Tibial nerve (tissue), 4 donors: ENCODE results near the gene SGO2.

ENCODE experiments used
- CTCF ChIP-seq, 5 experiments: fragments of 200-600 bp in 3 of 5; fragments of 450-650 bp in 2 of 5; sonication (generic) in 3 of 5; IDR thresholded peaks; one replicate each; pipeline ENCODE4 v1.5.1; 2016 to 2019; ENCODE audit warnings: antibody characterized with exemption in 5 of 5, mild to moderate bottlenecking in 3 of 5, moderate library complexity in 2 of 5
- EP300 ChIP-seq, 2 donors: sonication (generic); formaldehyde crosslinking; IDR thresholded peaks; one replicate each; pipeline ENCODE4 v1.6.1; 2017; ENCODE audit warnings: antibody characterized with exemption in 2 of 2, mild to moderate bottlenecking in 1 of 2
- POLR2A ChIP-seq, 2 donors: fragments of 450-650 bp; IDR thresholded peaks; one replicate each; pipeline ENCODE4 v1.6.1; 2017; ENCODE audit warnings: antibody characterized with exemption in 2 of 2, mild to moderate bottlenecking in 2 of 2, moderate library complexity in 2 of 2

GRCh38 chr2:200604571-200605255 lies 78.7 kb downstream of the SGO2 start:
- TF ChIP-seq CTCF (IDR thresholded peaks at IDR 0.05) (no peak), POLR2A (IDR thresholded peaks at IDR 0.05) (no peak), EP300 (IDR thresholded peaks at IDR 0.05) (no peak)
